ENCODE data around the gene CDK4.

CDK4 gene

DNA sequence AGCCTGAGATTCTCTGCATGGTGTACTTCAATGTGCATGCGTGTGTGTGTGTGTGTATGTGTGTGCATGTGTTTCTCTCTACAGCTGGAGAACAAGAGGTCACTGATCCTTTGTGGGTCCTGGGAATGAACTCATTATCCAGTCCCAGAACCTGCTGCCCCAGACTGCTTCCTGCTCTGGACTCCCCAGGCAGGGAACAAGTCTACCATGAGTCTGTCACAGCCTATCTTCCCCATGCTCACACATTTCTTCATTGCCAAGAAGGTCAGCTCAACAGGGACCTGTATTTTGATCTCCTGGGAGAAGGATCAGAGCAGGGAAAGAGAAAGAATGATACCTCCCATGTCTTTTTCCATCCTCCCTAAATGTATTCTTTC lies 10.7 kb downstream of the CDK4 start:
- DNase-seq: no peak

DNA sequence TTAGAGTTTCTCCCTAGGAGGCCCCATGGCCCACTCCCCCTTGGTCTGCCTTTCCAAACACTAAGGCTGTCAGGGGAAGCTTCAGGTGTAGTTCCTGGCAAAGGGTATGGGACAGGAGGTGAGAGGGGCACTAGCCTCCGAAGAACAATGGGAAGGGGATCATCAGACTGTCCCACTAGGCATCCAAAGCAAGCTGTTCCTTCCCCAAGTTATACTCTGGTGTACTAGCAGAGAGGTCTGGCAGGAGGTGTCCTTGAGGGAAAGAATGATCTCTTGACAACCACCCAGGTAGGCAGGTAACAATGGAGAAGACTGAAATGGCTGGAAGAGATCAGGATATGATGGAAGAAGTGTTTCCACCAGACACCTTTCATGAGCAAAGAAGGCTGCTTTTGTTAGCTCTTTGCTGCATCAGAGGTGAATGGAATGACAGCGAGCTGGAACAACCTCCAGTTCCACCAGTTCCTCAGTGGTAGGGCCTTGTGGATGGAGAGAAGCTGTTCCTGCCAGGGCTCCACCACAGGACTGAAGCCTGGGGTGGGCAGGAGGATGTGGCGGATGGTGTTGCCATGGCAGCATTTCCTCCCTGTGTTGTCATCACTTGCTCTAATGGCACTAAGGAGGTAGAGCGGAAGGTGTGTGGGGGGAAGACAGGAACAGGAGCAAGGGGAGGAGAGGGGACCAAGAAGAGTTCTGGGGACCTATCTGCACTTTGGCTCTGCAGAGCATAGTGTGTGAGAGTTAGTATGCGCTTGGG lies 11.3 kb downstream of the CDK4 start:
- peak in 21 of 58 donors; percentile 10 to 64 (median 26) for DNase-seq

DNA sequence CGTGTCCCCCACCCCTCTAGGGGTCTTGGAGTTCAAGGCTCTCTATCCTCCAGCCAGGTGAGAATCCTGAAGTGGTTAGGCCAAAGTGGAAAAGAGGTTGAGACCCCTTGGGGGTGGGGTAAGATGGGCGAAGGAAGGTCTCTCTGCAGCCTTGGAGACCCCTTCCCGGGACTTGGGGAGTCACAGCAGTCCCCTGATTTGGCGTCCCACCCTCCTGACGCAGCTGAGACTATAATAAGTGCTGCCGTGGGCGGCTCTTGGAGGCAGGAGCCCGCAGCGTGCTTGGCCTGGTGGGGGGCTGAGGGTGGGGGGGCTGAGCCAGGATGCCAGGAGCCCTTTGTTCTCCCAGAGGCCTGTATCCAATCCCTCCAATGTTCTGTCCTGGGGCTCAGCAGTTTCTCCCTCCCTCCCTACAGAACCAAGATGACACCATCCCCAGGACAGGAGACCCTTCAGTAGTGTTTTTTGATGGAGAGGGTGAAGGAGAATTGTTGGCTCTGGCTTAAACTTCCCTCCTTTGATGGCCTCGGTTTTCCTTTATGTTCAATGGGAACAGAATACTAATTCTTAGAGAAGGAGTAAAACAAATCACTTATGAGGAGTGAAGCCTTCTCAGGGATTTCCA lies 12.1 kb downstream of the CDK4 start:
- peak in 5 of 58 donors; percentile 11 to 26 (median 17) for DNase-seq

DNA sequence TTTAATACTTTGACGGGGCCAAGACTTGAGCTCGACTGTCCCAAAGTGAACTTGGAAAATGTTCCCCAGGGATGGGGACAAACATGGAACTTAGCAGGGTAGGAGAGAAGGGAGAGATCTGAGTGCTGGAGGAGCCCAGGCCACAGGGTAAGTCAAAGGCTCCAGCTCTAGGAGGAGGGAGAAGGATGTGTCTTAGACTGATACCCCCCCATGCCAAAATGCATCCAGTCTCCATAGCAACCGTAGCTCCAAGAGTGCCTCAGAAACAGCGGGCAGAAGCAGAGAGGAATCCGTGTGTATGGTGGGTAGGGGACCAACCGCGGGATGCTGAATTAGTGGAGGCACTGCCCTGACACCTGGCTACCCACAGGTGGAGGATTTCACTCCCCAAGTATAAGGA lies 12.7 kb downstream of the CDK4 start:
- DNase-seq: peak in 5 of 58 donors; percentile 5 to 24 (median 15)

DNA sequence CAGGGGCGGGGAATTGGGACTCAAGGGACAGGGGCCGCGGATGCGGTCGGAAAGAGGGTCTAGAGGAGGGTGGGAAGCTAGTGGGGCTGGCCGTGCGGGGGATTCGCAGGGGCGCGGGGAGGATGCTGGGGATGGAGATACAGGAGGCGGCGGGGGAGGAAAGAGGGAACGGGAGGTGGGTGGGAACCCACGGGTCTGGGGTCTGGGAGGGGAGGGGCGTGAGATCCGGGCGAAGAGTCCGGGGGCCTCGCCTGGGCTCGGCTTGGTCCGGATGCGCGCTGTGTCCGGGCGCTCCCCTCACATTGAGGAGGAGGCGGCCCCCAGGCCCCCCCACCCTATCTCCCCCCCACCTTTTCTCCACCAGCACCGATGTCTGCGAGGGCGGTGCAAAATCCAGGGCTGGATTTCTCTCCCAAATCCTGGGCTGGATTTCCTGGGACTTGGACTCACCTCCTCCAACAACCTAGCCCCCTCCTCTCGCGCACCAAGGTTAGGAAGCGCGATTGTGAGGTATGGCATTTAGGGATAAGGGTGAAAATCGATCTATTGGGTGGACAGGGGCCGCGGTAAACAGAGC lies 13.4 kb downstream of the CDK4 start, which contains the start of gene AGAP2:
TSS of gene AGAP2 (minus strand) at position 82 of the 577 bp plus-strand sequence. CDS start 496 bp downstream, outside the sequence.
- DNase-seq: peak in 35 of 58 donors; percentile 12 to 74 (median 42)

DNA sequence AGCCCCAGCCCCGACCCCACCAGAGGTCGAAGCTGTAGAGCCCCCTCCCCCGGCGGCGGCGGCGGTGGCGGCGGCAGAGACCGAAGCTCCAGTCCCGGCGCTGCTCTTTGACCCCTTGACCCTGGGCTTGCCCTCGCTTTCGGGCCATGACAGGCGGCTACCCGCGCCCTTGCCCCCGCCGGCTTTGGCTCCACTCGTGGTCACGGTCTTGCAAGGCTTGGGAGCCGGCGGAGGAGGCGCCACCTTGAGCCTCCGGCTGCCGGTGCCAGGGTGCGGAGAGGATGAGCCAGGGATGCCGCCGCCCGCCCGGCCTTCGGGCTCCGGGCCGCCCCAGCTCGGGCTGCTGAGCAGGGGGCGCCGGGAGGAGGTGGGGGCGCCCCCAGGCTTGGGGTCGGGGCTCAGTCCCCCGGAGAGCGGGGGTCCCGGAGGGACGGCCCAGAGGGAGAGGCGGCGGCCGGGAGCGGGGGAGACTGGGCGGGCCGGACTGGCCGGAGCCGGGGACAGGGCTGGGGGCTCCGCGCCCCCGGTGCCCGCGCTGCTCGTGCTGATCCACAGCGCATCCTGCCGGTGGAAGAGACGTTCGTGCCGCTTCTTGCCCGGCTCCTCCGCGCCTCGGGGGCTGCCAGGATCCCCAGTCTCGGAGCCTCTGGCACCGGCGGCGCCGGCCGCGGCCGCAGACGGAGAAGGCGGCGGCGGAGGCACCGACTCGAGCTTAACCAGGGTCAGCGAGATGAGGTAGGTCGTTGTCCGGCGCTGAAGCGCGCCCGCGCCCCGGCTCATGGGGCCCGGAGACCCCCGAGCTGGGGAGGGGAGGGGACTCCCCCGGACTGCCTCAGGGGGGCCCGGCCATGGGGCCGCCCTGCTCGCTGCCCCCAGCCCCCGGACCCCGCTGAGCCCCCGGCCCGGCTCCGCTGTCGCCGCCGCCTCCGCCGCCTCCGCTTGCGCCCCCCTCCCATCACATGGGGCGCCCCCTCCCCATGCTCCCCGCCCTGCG lies 14.3 kb downstream of the CDK4 start:
- peak in 6 of 58 donors; percentile 9 to 39 (median 15) for DNase-seq

DNA sequence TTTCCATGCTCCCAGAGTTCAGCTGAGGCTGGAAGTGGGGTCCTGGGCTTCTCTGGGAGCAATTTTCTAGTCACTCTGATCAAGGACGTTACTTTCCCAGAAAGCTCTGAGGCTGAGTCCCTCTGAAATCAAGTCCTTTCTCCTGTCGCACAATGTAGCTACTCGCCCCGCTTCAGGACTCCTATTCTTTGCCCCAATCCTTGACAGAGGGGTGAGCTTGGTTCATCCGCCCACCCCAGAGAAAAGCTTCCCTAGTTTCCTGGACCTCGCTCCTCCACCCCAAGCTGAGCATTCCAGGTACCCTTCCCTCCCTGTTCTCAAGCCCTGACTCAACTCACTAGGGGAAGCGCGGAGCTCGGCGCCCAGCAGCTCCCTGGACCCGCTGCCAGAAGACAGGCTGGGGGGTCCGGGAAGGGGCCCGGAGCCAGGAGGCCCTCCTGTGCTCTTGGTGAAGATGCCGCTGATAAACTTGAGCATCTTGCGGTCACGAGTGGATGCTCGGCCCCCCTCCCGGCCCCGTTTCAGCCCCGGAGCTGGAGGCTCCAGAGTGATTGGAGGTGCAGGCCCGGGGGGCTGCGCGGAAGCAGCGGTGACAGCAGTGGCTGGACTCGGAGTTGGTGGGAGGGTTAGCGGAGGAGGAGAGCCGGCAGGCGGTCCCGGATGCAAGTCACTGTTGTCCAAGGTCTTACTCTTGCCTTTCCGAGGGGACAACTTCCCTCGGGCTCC lies 15.2 kb downstream of the CDK4 start:
- peak in 1 of 58 donors; percentile 31 for DNase-seq

DNA sequence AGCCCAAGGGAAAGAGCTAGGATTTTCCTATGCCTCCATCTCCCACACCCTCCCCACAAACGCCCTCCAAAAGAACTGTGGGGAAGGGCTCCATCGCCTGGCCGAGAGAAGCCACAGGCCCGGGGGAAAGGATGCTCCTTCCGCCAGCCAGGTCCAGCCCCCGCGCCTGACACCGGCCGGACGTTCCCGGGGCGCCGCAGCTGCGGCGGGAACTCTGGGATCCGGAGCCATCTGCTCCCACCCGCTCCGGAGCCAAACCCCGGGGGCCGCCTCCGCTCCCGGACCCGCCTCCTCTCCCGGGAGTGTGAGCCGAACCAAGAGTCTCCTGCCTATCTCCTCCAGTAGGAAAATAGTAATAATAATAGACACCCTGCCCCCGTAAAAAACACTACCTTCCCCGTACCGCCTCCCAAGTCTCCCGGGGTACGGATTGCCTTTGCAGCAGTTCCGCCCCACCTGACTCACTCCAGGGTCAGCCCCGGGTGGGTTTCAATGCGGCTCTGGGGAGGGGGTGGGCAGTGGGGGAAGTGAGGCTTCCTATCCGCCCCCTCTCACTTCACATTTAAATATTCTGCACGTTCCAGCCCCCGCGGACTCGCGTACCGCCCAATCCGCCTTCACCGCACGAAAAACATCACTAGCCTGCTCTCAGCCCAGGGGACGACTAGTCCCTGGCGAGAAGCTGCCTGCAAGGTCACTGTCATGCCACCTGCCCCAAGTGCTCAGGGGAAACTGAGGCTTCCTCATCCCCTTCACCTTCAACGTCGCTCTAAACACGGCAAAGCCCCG lies 16.0 kb downstream of the CDK4 start:
- peak in 40 of 58 donors; percentile 9 to 80 (median 34) for DNase-seq

DNA sequence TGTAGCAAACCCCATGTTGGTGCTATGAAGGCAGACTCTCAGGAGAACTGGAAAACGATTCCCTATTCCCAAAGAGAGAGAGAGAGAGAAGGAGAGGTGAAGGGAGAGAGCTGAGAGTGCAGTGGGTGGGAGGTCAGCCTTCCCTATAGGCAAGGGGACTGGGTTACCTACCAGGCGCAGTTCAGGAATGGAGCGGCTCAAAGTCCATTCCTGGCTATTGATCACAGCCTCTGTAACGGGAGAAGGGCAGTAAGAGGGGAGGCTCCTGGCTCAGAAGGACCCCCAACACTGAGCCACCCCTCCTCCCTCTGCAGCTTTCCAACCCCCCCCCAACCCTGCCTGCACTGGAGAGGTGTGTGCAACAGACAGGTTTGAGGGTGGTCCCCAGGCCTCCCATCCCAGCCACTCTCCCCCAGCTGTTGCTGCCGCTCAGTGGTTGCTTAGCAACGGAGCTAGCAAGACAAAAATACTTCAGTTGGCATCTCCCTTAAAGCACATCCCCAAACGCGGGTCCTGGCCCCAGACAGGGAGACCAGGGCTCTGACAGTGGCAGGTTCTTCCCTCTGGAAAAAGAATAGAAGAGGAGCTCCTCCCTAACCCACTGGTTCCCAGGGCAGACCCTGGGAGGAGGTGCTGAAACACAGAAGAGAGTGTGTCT lies 16.8 kb downstream of the CDK4 start:
- DNase-seq: peak in 8 of 58 donors; percentile 11 to 37 (median 22)

DNA sequence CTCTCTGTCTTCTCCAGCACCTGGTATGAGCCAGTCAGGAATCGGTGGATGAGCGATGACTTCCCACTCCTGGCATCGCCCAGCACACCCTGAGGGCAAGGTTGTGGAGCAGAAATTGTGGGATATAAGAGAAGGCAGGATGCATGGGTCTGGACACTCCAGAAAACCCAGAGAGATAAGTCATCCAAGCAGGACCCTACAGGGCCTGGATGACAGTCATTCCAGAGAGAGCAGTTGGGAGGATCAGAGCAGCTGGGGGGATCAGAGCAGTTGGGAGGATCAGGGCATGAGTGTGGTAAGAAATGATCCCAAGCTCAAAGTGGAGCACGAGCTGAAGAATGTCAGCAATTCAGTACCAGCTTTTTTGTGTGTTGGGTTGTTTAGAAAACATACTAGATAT lies 17.5 kb downstream of the CDK4 start:
- DNase-seq: no peak

DNA sequence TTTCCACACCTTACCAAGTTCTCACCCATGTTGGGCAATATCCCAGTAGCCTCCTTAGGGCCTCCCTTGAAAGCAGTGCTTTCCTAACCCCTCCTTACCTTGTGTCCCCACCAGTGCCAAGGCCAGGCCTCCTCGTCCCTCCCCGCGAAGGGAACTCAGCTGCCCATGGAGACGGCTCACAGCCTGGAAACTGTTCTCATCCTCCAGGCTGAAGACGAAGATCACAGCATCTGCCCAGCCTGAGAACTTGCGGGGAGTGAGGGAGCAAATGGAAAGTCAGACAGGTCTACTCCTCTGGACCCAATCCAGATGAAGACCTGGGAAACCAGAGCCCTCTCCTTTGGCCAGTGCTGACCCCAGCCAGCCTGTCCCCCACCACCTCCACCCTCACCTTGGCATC lies 18.2 kb downstream of the CDK4 start:
- DNase-seq: no peak

DNA sequence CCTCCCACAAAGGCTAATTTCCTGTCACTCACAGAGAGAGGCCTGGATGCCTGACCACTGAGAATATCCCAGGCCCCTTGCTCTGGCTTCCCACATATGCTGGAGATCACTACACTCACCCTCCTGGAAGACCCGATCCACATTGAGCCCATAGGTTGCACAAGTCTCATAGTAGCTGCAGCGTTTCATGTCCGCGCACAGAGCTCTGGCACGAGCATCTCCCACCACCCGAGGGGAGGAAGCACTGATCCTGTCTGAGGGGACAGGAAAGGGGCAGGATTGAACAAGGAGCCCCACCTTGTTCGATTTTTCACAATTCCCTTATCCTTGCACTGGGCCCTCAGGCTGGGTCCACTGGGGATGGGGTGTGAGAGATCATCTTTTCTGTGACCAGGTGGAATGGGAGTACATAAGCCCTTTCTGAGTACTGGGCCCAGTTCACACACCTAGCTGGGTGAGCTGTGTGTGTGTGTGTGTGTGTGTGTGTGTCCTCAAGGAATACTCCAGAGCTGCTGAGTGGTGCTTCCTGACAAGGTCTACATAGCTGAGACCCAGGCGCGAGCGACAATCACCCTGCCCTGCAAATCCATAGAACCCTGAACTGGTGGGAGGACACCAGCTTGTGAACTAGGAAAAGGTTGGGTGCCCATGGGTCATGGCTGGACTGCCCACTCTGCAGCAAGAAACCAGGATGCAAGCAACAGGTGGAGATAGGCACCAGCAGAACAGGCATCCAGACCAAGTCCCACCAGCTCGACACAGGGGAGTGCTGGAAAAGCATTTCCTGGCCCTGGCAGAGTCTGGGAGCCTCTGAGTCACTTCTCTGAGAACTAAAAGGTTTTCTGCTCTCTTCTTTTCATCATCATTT lies 19.1 kb downstream of the CDK4 start:
- no peak for DNase-seq

DNA sequence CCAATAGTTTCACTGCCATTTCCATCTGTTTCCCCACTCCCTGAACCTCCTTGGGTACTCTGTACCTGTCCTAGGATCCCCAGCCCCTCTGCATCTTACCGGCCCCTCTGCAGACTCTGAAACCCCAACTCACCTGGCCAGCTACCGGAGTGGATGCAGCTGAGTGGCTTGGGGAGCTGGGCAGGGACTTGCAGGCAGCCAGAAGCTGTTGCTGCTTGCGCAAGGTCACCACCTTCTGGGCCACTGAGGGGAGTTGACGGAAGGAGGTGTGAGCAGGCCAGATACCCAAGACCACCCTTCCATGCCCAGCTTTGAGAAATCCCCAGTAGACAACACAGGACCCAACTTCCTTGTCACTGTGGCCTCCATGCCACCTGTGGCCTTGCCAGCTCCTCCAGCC lies 19.8 kb downstream of the CDK4 start:
- no peak for DNase-seq

DNA sequence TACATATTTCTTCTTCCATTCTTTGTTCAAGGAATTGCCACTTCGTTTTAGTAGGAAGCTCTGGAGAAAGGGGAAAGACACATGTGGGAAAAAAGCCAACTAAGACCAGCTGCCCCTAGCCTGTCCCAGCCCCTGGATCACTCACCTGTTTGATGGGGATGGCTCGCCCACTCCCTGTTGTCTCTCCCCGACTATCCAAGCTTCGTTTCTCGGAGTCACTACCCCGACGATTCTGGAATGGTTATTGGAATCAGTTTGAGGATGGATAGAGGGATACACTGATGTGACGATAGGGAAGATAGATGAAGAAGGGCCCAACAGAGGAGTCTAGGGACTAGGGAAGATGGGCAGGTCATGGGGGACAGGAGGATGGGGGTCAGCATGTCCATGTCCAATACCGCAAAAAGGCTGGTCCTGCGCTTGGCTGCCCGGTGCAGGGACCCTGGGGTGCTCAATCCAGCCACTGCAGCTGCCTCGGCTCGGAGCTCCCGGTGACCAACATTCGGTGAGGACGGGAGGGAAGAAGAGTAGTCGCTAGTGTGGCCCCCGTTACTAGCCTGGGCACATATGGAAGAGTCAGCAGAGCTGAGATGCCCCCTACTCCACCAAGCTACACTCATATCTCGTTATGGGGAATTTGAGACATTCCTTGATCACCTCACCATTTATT lies 20.6 kb downstream of the CDK4 start:
- no peak for DNase-seq

DNA sequence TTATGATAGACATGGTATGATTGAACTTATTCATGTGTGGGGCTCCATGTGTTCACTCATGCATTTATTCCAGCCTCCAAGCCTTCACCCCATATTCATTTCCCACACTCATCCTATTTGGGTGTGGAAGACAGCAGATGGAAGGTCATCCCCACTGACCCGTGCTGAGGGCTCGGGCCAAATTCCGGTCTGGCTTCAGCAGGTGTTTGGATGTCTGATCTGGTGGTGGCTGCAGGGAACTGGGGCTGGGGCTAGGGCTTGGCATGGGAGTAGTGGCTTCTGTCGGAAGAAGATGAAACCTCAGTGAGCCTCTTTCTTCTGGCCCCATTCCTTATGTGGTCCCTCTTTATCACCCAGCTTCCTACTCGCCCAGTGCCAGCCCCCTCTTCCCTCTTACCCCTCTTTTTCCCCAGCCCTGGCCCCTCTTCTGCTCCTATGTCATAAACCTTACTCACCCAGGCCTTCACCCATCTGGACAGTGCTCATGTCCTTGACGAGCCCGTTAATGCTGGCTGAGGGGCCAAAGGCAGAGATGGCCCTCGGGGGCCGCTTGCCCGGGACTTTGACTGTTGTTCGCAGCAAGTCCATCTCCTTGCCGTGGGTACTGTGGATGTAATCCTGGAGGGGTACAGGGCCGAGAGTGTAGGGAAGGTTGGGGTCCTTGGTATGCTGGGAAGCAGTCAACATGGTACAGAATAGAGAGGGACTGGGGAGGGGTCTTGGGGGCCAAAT lies 21.6 kb downstream of the CDK4 start:
- DNase-seq: no peak

DNA sequence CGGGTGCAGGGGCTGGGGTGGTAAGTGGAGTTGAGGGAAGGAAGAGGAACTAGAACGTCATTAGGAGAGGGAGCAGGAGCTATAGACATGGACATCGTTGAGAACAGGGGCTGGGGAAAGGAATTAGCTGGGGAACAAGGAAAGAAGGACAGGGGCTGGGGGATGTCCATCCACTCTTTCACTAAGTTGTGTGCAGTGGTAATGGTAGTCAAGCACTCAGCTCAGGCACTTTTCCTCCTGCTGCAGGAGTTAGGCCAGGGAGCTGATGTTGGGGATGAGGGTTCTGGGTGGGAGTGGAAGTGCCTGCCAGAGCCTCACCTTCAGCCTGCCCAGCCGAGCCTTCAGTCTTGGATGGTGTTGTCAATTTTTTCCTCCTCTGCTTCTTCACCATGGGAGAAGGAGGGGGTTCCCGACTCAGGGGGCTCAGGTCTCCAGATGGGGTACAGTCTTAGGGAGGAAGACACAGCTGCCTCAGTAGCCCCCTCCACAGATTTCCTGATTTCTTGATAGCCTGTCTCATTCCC lies 22.7 kb downstream of the CDK4 start:
- DNase-seq: no peak
